Chondrocyte (in vitro differentiated cells): ENCODE results near the gene SHKBP1. TPM values are rescaled to one million over a fixed set of nuclear protein-coding genes. Genes with fewer than 3 reads are reported as not detected.
"Not testable (repeated sequence)": the region's sequence is repeated elsewhere in the genome, so short reads cannot be mapped to it uniquely, and the experiment has no call there.

ENCODE experiments used
- DNase-seq: peaks from one replicate; pipeline ENCODE4 v3.0.0; 2021; ENCODE audit warnings: mixed read lengths, low spot score
- H3K27ac Mint-ChIP-seq: one replicate; pipeline ENCODE4 v1.8.0; 2021; ENCODE audit warnings: mild to moderate bottlenecking, moderate library complexity, mixed read lengths; ENCODE audit not compliant: unreplicated experiment
- H3K27me3 Mint-ChIP-seq: 2 replicates; pipeline ENCODE4 v1.8.0; 2021; ENCODE audit warnings: low read depth, mixed read lengths
- H3K36me3 Mint-ChIP-seq: 2 replicates; pipeline ENCODE4 v1.8.0; 2021; ENCODE audit warnings: low read depth, mixed read lengths
- H3K4me1 Mint-ChIP-seq: 2 replicates; pipeline ENCODE4 v1.8.0; 2021; ENCODE audit warnings: low read depth, mild to moderate bottlenecking, mixed read lengths
- H3K4me3 Mint-ChIP-seq: one replicate; pipeline ENCODE4 v1.8.0; 2021; ENCODE audit warnings: mild to moderate bottlenecking, moderate library complexity, mixed read lengths; ENCODE audit not compliant: unreplicated experiment
- H3K9me3 Mint-ChIP-seq: 2 replicates; pipeline ENCODE4 v1.8.0; 2021; ENCODE audit warnings: low read depth, mixed read lengths
- total RNA-seq: library from RNA; stranded (reverse); gene quantifications from 3 replicates; pipeline ENCODE4 v1.2.1, GENCODE V29; 2021
- TF ChIP-seq, protein P1 (sequence below): fragments of 200-600 bp; sonication (generic); IDR thresholded peaks from 2 replicates; pipeline ENCODE4 v1.5.0; 2021; ENCODE audit warnings: antibody characterized with exemption, mild to moderate bottlenecking, moderate library complexity

Gene SHKBP1
- total RNA-seq, 1 donor from 2014 or later: 46.8 TPM

DNA sequence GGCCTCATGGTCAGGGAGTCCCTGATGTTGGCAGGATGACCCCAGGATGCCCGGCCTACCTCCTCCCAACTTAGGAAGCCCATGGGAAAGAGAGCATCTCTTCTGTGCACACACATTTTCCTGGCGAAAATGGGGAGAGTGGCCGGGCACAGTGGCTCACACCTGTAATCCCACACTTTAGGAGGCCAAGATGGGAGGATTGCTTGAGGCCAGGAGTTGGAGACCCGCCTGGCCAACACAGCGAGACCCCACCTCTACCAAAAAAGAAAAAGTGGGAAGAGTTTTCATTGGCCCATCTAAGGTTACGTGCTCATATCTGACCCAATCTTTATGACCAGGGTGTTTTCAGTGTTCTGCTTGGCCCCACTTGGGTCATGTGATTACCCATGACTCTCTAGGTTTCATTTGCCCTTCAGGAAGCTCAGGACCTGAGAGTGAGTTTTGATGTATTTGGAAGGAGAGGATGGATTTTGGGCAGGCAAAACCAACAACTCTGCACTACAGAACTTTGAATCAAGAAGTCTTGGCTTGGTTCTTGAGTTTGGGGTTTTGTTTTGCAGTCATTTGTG lies 33.6 kb upstream of the SHKBP1 start:
- Mint-ChIP-seq H3K27me3 (peaks cover 2% of the 10 kb centered on the region), H3K36me3 (peaks cover 2% of the 10 kb centered on the region), H3K4me1 (peaks cover 9% of the 10 kb centered on the region), H3K4me3 (no peak overlapping the region), H3K9me3 (peaks cover 6% of the 10 kb centered on the region), H3K27ac (no peak overlapping the region)
- no peak for DNase-seq
- TF ChIP-seq, protein P1, sequence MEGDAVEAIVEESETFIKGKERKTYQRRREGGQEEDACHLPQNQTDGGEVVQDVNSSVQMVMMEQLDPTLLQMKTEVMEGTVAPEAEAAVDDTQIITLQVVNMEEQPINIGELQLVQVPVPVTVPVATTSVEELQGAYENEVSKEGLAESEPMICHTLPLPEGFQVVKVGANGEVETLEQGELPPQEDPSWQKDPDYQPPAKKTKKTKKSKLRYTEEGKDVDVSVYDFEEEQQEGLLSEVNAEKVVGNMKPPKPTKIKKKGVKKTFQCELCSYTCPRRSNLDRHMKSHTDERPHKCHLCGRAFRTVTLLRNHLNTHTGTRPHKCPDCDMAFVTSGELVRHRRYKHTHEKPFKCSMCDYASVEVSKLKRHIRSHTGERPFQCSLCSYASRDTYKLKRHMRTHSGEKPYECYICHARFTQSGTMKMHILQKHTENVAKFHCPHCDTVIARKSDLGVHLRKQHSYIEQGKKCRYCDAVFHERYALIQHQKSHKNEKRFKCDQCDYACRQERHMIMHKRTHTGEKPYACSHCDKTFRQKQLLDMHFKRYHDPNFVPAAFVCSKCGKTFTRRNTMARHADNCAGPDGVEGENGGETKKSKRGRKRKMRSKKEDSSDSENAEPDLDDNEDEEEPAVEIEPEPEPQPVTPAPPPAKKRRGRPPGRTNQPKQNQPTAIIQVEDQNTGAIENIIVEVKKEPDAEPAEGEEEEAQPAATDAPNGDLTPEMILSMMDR: no peak

DNA sequence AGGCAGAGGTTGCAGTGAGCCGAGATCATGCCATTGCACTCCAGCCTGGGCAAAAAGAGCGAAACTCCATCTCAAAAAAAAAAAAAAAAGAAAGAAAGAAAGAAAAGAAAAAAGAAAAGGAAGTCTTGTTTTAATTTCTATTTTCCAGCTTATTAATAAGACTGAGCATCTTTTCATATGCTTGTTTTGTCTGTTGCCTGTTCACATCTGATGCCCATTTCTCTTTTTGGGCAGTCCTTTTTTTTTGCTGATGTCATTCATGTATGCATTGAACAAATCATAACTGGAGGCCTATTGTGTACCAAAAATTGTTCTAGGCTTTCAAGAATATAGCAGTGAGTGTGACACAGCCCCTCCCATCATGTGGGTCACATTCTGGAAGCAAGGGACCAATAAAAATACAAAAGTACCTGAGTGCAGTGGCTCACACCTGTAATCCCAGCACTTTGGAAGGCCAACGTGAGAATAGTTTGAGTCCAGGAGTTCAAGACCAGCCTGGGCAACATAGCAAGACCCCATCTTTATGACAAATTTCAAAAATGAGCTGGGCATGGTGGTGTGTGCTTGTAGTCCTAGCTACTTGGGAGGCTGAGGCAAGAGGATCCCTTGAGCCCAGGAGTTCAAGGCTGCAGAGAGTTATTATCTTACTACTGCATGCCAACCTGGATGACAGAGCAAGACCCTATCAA lies 30.4 kb upstream of the SHKBP1 start:
- DNase-seq, H3K27ac Mint-ChIP-seq, H3K9me3 Mint-ChIP-seq, H3K36me3 Mint-ChIP-seq, H3K4me3 Mint-ChIP-seq: not testable (repeated sequence)
- Mint-ChIP-seq H3K4me1 (peaks cover 18% of the 10 kb centered on the region), H3K27me3 (peaks cover 23% of the 10 kb centered on the region)

DNA sequence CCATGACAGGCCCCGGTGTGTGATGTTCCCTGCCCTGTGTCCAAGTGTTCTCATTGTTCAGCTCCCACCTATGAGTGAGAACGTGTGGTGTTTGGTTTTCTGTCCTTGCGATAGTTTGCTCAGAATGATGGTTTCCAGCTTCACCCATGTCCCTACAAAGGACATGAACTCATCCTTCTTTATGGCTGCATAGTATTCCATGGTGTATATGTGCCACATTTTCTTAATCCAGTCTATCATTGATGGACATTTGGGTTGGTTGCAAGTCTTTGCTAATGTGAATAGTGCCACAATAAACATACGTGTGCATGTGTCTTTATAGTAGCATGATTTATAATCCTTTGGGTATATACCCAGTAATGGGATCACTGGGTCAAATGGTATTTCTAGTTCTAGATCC lies 29.5 kb upstream of the SHKBP1 start:
- H3K36me3 Mint-ChIP-seq, DNase-seq, H3K9me3 Mint-ChIP-seq, H3K27ac Mint-ChIP-seq, H3K4me3 Mint-ChIP-seq: not testable (repeated sequence)
- peaks cover 15% of the 10 kb centered on the region for H3K4me1 Mint-ChIP-seq
- peaks cover 24% of the 10 kb centered on the region for H3K27me3 Mint-ChIP-seq

DNA sequence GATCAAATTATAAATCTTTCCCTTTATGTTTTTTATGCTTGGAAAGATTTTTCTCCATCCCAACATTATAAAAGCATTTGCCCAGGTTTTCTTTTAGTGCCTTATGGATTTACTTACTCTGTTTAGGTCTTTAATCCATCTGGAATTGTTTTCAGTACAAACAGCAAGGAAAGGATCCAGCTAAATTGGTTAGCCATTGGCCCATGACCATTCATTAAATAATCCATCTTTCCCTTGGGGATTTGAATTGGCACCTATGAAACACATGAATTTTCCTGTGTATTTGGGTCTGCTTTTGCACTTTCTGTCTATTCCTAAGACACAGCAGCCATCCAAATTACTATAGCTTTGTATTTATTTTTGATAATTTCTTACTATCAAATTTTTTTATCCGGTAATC lies 28.8 kb upstream of the SHKBP1 start:
- H3K36me3 Mint-ChIP-seq: peaks cover 2% of the 10 kb centered on the region
- peaks cover 9% of the 10 kb centered on the region for H3K4me1 Mint-ChIP-seq
- H3K27ac Mint-ChIP-seq: no peak overlapping the region
- no peak for DNase-seq
- H3K27me3 Mint-ChIP-seq: peaks cover 28% of the 10 kb centered on the region
- TF ChIP-seq, protein P1: no peak
- H3K4me3 Mint-ChIP-seq: no peak overlapping the region
- peaks cover 6% of the 10 kb centered on the region for H3K9me3 Mint-ChIP-seq

DNA sequence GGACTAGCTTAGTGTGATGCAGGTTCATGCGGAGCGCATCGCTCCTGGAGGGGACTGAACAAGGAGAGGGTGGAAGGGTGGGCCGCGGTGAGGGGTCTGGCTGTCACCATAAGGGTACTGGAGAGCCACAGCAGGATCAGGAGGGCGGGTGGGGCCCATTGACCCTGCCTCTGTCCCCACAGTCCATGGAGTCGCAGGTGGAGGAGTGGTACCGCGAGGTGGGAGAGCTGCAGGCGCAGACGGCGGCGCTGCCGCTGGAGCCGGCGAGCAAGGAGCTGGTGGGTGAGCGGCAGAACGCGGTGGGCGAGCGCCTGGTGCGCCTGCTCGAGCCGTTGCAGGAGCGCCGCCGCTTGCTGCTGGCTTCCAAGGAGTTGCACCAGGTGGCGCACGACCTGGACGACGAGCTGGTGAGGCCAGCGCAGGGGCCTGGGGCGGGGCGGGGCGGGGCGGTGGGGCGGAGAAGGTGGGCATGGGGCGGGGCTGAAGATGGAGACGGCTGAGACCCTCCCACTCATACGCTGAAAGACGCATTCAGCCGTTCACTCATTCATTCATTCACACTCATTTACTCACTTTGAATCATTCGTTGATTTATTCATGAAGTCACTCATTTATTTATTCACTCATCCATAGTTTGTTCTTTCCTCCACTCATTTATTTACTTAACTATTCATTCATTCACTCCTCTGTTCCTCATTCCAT lies 27.5 kb upstream of the SHKBP1 start:
- H3K27me3 Mint-ChIP-seq: peaks cover 39% of the 10 kb centered on the region
- H3K36me3 Mint-ChIP-seq: peaks cover 2% of the 10 kb centered on the region
- H3K27ac Mint-ChIP-seq: no peak overlapping the region
- H3K9me3 Mint-ChIP-seq: peaks cover 6% of the 10 kb centered on the region
- TF ChIP-seq, protein P1: peak; percentile 76
- no peak for DNase-seq
- H3K4me1 Mint-ChIP-seq: peaks cover 9% of the 10 kb centered on the region
- peak overlapping the region; percentile 28 for H3K4me3 Mint-ChIP-seq

DNA sequence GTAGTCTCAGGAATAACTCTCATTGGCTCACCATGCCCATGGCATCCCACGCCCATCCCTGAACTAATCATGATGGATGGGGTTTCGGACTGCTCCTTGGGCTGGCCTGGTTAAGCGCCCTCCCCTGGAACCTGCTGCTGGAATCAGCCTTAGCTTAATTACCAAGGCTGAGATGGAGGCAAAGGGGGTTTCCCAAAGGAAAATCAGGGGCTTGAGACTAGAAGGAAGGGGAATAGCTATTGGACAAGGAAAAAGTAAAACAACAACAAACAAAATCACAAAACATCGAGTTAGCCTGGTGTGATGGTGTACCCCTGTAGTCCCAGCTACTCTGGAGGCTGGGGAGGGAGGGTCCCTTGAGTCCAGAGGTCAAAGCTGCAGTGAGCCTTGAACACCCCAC lies 25.7 kb upstream of the SHKBP1 start:
- H3K4me1 Mint-ChIP-seq: peaks cover 9% of the 10 kb centered on the region
- no peak overlapping the region for H3K4me3 Mint-ChIP-seq
- no peak overlapping the region for H3K27ac Mint-ChIP-seq
- DNase-seq: no peak
- TF ChIP-seq, protein P1: no peak
- peaks cover 53% of the 10 kb centered on the region for H3K27me3 Mint-ChIP-seq
- peaks cover 2% of the 10 kb centered on the region for H3K36me3 Mint-ChIP-seq
- H3K9me3 Mint-ChIP-seq: peaks cover 6% of the 10 kb centered on the region
